A673 (cell line): Measurements from ENCODE around the gene LCE1C. TPM values are rescaled to one million over a fixed set of nuclear protein-coding genes. Genes with fewer than 3 reads are reported as not detected.

Experiments used
- Bru-seq: library from RNA; stranded (reverse); fragments of 400-500 nt; gene quantifications from one replicate; lab custom pipeline; 2021; lab: Mats Ljungman, UMichigan
- BruChase-seq, 2 experiments: library from RNA; stranded (reverse); fragments of 400-500 nt; gene quantifications; one replicate each; lab custom pipeline; 2021; lab: Mats Ljungman, UMichigan
- BruUV-seq: library from RNA; stranded (reverse); fragments of 400-500 nt; replicated peaks from 2 replicates; lab custom pipeline; 2021; lab: Mats Ljungman, UMichigan
- CTCF ChIA-PET: fragments of 300-600 bp; sonication (Branson Sonifier 250); formaldehyde crosslinking; loops from one replicate; lab custom pipeline; 2022; ENCODE audit warnings: antibody characterized with exemption; lab: Charles Lee
- POLR2A ChIA-PET: fragments of 300-600 bp; sonication (Branson Sonifier 250); formaldehyde crosslinking; loops from one replicate; lab custom pipeline; 2022; ENCODE audit warnings: antibody characterized with exemption; ENCODE audit not compliant: low non-redundant PET; lab: Charles Lee
- DNase-seq: peaks from one replicate; pipeline ENCODE4 v3.0.0-alpha.2; 2015; ENCODE audit warnings: low spot score
- H3K27ac ChIP-seq: fragments of 200-600 bp; sonication (generic); 2 replicates; pipeline ENCODE4 v1.5.1; 2016; ENCODE audit warnings: mixed run types, low read depth, mild to moderate bottlenecking, mixed read lengths, antibody characterized with exemption, low read length; ENCODE audit not compliant: poor library complexity, severe bottlenecking
- H3K27me3 ChIP-seq: fragments of 200-600 bp; sonication (generic); replicated peaks from 2 replicates; pipeline ENCODE4 v1.6.1; 2017; ENCODE audit warnings: mixed run types, low read depth, mild to moderate bottlenecking, mixed read lengths, antibody characterized with exemption, low read length; ENCODE audit not compliant: insufficient read depth, poor library complexity
- H3K36me3 ChIP-seq: fragments of 200-600 bp; sonication (generic); 2 replicates; pipeline ENCODE4 v1.6.1; 2016; ENCODE audit warnings: mixed run types, mild to moderate bottlenecking, mixed read lengths, antibody characterized with exemption, low read length; ENCODE audit not compliant: insufficient read depth, poor library complexity, severe bottlenecking
- H3K4me1 ChIP-seq: fragments of 200-600 bp; sonication (generic); 2 replicates; pipeline ENCODE4 v1.6.1; 2017; ENCODE audit warnings: mixed run types, mild to moderate bottlenecking, mixed read lengths, antibody characterized with exemption, low read length; ENCODE audit not compliant: insufficient read depth, poor library complexity, severe bottlenecking
- H3K4me3 ChIP-seq: fragments of 200-600 bp; sonication (generic); 2 replicates; pipeline ENCODE4 v1.5.1; 2016; ENCODE audit warnings: low read depth, mixed run types, mild to moderate bottlenecking, mixed read lengths, low read length; ENCODE audit not compliant: poor library complexity, severe bottlenecking
- H3K9me3 ChIP-seq: fragments of 200-600 bp; sonication (generic); 2 replicates; pipeline ENCODE4 v1.6.1; 2016; ENCODE audit warnings: mixed run types, low read depth, mild to moderate bottlenecking, mixed read lengths, antibody characterized with exemption, low read length; ENCODE audit not compliant: poor library complexity, severe bottlenecking
- EZH2 ChIP-seq: fragments of 200-600 bp; sonication (generic); IDR thresholded peaks from 2 replicates; pipeline ENCODE4 v1.6.1; 2017; ENCODE audit warnings: borderline replicate concordance, low read depth, mild to moderate bottlenecking, mixed read lengths, antibody characterized with exemption, low read length; ENCODE audit not compliant: poor library complexity, severe bottlenecking
- intact Hi-C: fragments of 100-400 bp; cut with micrococcal nuclease; formaldehyde crosslinking; loops from one replicate; pipeline ENCODE4 v1.10.0; 2022; ENCODE audit not compliant: unreplicated experiment
- long read RNA-seq: library from polyadenylated mRNA; stranded (forward); transcript quantifications from one replicate; pipeline ENCODE4 v2.0.0, GENCODE V29; 2022
- total RNA-seq: library from RNA; stranded (reverse); gene quantifications from 2 replicates; pipeline ENCODE4 v1.2.3, GENCODE V29; 2021
- TF ChIP-seq, protein P1 (sequence below): fragments of 300-800, 200-600 bp; sonication (generic); conservative IDR thresholded peaks from 2 replicates; pipeline ENCODE4 v1.5.1; 2017; ENCODE audit warnings: low read depth, mild to moderate bottlenecking, antibody characterized with exemption, low read length, moderate library complexity, mixed read lengths

LCE1C gene
- total RNA-seq (not detected in 2 replicates), Bru-seq, nascent RNA (not detected), BruChase-seq, experiment 1, labeled RNA remaining after a 2-hour chase (not detected), BruChase-seq, experiment 2, labeled RNA remaining after a 6-hour chase (not detected)
- long read RNA-seq = 0 reads

GRCh38 chr1:152806576-152806975, at the start of gene LCE1C:
TSS of gene LCE1C (minus strand) at chr1:152806651. CDS start at chr1:152805478, 1,173 bp downstream.
- Histone ChIP-seq H3K36me3 (no peaks in the 10 kb centered on the region), H3K4me3 (no peak within 1 kb of the TSS), H3K27ac (no peak within 1 kb of the TSS), H3K9me3 (no peaks in the 10 kb centered on the region), H3K27me3 (peaks cover 13% of the 10 kb centered on the region), H3K4me1 (no peaks in the 10 kb centered on the region)
- ChIA-PET POLR2A (no interaction called here), CTCF (no interaction called here)
- BruUV-seq = no TSS peak
- no peak for DNase-seq
- intact Hi-C loops = no loop called here
- TF ChIP-seq, protein P1, sequence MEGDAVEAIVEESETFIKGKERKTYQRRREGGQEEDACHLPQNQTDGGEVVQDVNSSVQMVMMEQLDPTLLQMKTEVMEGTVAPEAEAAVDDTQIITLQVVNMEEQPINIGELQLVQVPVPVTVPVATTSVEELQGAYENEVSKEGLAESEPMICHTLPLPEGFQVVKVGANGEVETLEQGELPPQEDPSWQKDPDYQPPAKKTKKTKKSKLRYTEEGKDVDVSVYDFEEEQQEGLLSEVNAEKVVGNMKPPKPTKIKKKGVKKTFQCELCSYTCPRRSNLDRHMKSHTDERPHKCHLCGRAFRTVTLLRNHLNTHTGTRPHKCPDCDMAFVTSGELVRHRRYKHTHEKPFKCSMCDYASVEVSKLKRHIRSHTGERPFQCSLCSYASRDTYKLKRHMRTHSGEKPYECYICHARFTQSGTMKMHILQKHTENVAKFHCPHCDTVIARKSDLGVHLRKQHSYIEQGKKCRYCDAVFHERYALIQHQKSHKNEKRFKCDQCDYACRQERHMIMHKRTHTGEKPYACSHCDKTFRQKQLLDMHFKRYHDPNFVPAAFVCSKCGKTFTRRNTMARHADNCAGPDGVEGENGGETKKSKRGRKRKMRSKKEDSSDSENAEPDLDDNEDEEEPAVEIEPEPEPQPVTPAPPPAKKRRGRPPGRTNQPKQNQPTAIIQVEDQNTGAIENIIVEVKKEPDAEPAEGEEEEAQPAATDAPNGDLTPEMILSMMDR = no peak
- no peak for TF ChIP-seq EZH2

GRCh38 chr1:152855661-152856060, 49.2 kb upstream of the LCE1C start:
- ChIA-PET POLR2A (no interaction called here), CTCF (no interaction called here)
- Histone ChIP-seq H3K9me3 (no peaks in the 10 kb centered on the region), H3K4me1 (no peaks in the 10 kb centered on the region), H3K4me3 (no peak overlapping the region), H3K36me3 (no peaks in the 10 kb centered on the region), H3K27me3 (no peaks in the 10 kb centered on the region), H3K27ac (no peak overlapping the region)
- intact Hi-C loops = no loop called here
- TF ChIP-seq, protein P1 = no peak
- TF ChIP-seq EZH2 = no peak
- BruUV-seq = no TSS peak
- no peak for DNase-seq

DNA sequence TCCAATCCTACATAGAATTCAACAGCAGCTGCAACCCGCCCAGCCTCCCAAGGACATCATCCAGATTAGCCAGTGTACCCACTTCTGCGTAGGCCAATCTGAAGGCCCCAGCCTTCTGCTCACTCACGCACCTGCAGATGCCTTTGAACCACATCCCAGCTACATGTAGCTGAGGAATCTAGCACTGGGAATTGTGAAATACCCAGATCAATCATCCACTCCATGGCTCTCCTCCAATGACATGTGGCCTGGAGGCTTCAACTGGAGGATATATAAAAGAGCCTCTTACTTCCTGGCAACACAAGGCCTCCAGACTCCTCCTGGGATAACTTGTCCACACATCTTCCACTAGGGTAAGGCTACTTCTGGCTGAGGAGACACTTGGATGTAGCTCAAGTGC, 36.1 kb upstream of the LCE1C start, which contains the start of gene LCE6A:
Gene LCE6A, plus strand, starts transcription at position 301 of the 400 bp plus-strand sequence. CDS start 665 bp downstream, outside the sequence.
- no peaks in the 10 kb centered on the region for H3K9me3 ChIP-seq
- H3K4me1 ChIP-seq = no peaks in the 10 kb centered on the region
- CTCF ChIA-PET = no interaction called here
- no peak within 1 kb of the TSS for H3K27ac ChIP-seq
- TF ChIP-seq EZH2 = no peak
- TF ChIP-seq, protein P1 = no peak
- no TSS peak for BruUV-seq
- H3K27me3 ChIP-seq = peaks cover 11% of the 10 kb centered on the region
- H3K4me3 ChIP-seq = no peak within 1 kb of the TSS
- H3K36me3 ChIP-seq = no peaks in the 10 kb centered on the region
- POLR2A ChIA-PET = no interaction called here
- intact Hi-C loops = no loop called here
- no peak for DNase-seq
